ENCODE data around the gene WDR87. TPM values are rescaled to one million over a fixed set of nuclear protein-coding genes. Genes with fewer than 3 reads are reported as not detected.

WDR87 gene
- total RNA-seq, 1 donor from 2014 or later: not detected

GRCh38 chr19:37906869-37907734, 708 bp upstream of the WDR87 start, which contains the start of gene SIPA1L3:
Gene SIPA1L3, plus strand, starts transcription at chr19:37907208. Its CDS starts 174,358 bp downstream, at chr19:38081566.
- Mint-ChIP-seq H3K27me3 (ENCODE audit: low read depth, unreplicated experiment) (no peaks in the 10 kb centered on the region), H3K27ac (ENCODE audit: unreplicated experiment) (peak within 1 kb of the TSS; percentile 41), H3K4me1 (ENCODE audit: low read depth, unreplicated experiment) (peaks cover 5% of the 10 kb centered on the region), H3K9me3 (ENCODE audit: unreplicated experiment) (no peaks in the 10 kb centered on the region), H3K36me3 (ENCODE audit: low read depth, unreplicated experiment) (no peaks in the 10 kb centered on the region), H3K4me3 (ENCODE audit: unreplicated experiment) (peak within 1 kb of the TSS; percentile 91)
- TF ChIP-seq, protein P1, sequence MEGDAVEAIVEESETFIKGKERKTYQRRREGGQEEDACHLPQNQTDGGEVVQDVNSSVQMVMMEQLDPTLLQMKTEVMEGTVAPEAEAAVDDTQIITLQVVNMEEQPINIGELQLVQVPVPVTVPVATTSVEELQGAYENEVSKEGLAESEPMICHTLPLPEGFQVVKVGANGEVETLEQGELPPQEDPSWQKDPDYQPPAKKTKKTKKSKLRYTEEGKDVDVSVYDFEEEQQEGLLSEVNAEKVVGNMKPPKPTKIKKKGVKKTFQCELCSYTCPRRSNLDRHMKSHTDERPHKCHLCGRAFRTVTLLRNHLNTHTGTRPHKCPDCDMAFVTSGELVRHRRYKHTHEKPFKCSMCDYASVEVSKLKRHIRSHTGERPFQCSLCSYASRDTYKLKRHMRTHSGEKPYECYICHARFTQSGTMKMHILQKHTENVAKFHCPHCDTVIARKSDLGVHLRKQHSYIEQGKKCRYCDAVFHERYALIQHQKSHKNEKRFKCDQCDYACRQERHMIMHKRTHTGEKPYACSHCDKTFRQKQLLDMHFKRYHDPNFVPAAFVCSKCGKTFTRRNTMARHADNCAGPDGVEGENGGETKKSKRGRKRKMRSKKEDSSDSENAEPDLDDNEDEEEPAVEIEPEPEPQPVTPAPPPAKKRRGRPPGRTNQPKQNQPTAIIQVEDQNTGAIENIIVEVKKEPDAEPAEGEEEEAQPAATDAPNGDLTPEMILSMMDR (IDR thresholded peaks at IDR 0.05; ENCODE audit: insufficient read depth, low read depth, low read length): no peak
- TF ChIP-seq EZH2 (IDR thresholded peaks at IDR 0.05; ENCODE audit: insufficient read depth, low read length): no peak
- H4K20me1 ChIP-seq (ENCODE audit: insufficient read depth, low read length): peaks cover 34% of the 10 kb centered on the region
- no peaks in the 10 kb centered on the region for H3K36me3 ChIP-seq (ENCODE audit: insufficient read depth, low read length)
- peaks cover 49% of the 10 kb centered on the region for H3K79me2 ChIP-seq (ENCODE audit: insufficient read depth, low read length)
- peak within 1 kb of the TSS; percentile 75 for H3K27ac ChIP-seq (ENCODE audit: low read depth, low read length)
- H3K9ac ChIP-seq (ENCODE audit: low read length): peak within 1 kb of the TSS; percentile 87
- no peaks in the 10 kb centered on the region for H3K27me3 ChIP-seq (ENCODE audit: insufficient read depth, low read length)
- H3K4me2 ChIP-seq (ENCODE audit: low read length): peak within 1 kb of the TSS; percentile 87
- DNase-seq (ENCODE audit: low read depth) (peak; percentile 90), FAIRE-seq (no peak)
- H3K4me1 ChIP-seq (ENCODE audit: insufficient read depth, low read length): peaks cover 18% of the 10 kb centered on the region
- no peaks in the 10 kb centered on the region for H3K9me3 ChIP-seq (ENCODE audit: insufficient read depth, low read depth, low read length)
- H2AFZ ChIP-seq (ENCODE audit: low read depth, low read length): peak within 1 kb of the TSS; percentile 87
- peak within 1 kb of the TSS; percentile 95 for H3K4me3 ChIP-seq (ENCODE audit: insufficient read depth, low read depth, low read length)

- H3K4me1 ChIP-seq (ENCODE audit: insufficient read depth, low read length): peaks cover 10% of the 10 kb centered on the region
- no peak overlapping the region for H3K4me2 ChIP-seq (ENCODE audit: low read length)
- DNase-seq (ENCODE audit: low read depth): no peak
- H3K79me2 ChIP-seq (ENCODE audit: insufficient read depth, low read length): peaks cover 11% of the 10 kb centered on the region
- no peak overlapping the region for H3K9ac ChIP-seq (ENCODE audit: low read length)
- H3K4me1 Mint-ChIP-seq (ENCODE audit: low read depth, unreplicated experiment): peaks cover 5% of the 10 kb centered on the region
- H3K9me3 Mint-ChIP-seq (ENCODE audit: unreplicated experiment): no peaks in the 10 kb centered on the region
- no peaks in the 10 kb centered on the region for H3K9me3 ChIP-seq (ENCODE audit: insufficient read depth, low read depth, low read length)
- no peak overlapping the region for H2AFZ ChIP-seq (ENCODE audit: low read depth, low read length)
- H3K4me3 Mint-ChIP-seq (ENCODE audit: unreplicated experiment): no peak overlapping the region
- H3K36me3 Mint-ChIP-seq (ENCODE audit: low read depth, unreplicated experiment): no peaks in the 10 kb centered on the region
- H3K27me3 ChIP-seq (ENCODE audit: insufficient read depth, low read length): no peaks in the 10 kb centered on the region
- no peak overlapping the region for H3K27ac Mint-ChIP-seq (ENCODE audit: unreplicated experiment)
- peaks cover 2% of the 10 kb centered on the region for H3K27me3 Mint-ChIP-seq (ENCODE audit: low read depth, unreplicated experiment)
- FAIRE-seq: no peak
- TF ChIP-seq, protein P1 (IDR thresholded peaks at IDR 0.05; ENCODE audit: insufficient read depth, low read depth, low read length): no peak
- TF ChIP-seq EZH2 (IDR thresholded peaks at IDR 0.05; ENCODE audit: insufficient read depth, low read length): no peak
- peaks cover 6% of the 10 kb centered on the region for H4K20me1 ChIP-seq (ENCODE audit: insufficient read depth, low read length)
- no peak overlapping the region for H3K27ac ChIP-seq (ENCODE audit: low read depth, low read length)
- H3K4me3 ChIP-seq (ENCODE audit: insufficient read depth, low read depth, low read length): no peak overlapping the region
- H3K36me3 ChIP-seq (ENCODE audit: insufficient read depth, low read length): no peaks in the 10 kb centered on the region
Measured at GRCh38 chr19:37903096-37903495, 3.3 kb downstream of the WDR87 start.

DNA sequence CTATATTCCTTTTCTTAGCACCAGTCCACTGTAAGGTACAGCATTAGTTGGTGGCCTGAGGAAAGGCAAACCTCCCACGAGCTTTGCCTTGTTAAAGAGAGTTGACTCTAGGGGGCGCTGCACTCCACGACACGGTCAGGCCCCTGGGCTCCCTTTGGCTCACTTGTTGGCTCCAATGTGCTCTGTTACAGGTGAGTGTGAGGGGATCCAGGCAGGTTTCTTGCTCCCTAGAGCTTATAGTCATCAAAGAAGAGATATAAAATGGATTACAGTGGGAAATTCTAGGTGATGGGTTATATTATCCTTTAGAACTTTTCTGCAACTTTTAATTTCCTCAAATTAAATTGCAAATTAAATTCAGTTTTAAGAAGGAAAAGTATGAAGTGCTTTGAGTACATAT, 3.7 kb downstream of the WDR87 start:
- H3K9me3 Mint-ChIP-seq (ENCODE audit: unreplicated experiment): no peaks in the 10 kb centered on the region
- H3K27me3 Mint-ChIP-seq (ENCODE audit: low read depth, unreplicated experiment): peaks cover 2% of the 10 kb centered on the region
- peaks cover 2% of the 10 kb centered on the region for H4K20me1 ChIP-seq (ENCODE audit: insufficient read depth, low read length)
- no peak overlapping the region for H2AFZ ChIP-seq (ENCODE audit: low read depth, low read length)
- no peaks in the 10 kb centered on the region for H3K36me3 ChIP-seq (ENCODE audit: insufficient read depth, low read length)
- peak; percentile 25 for DNase-seq (ENCODE audit: low read depth)
- H3K79me2 ChIP-seq (ENCODE audit: insufficient read depth, low read length): peaks cover 7% of the 10 kb centered on the region
- no peak overlapping the region for H3K4me3 ChIP-seq (ENCODE audit: insufficient read depth, low read depth, low read length)
- no peak for FAIRE-seq
- H3K4me1 ChIP-seq (ENCODE audit: insufficient read depth, low read length): peaks cover 6% of the 10 kb centered on the region
- H3K4me3 Mint-ChIP-seq (ENCODE audit: unreplicated experiment): no peak overlapping the region
- peaks cover 5% of the 10 kb centered on the region for H3K4me1 Mint-ChIP-seq (ENCODE audit: low read depth, unreplicated experiment)
- no peak overlapping the region for H3K27ac ChIP-seq (ENCODE audit: low read depth, low read length)
- no peak overlapping the region for H3K9ac ChIP-seq (ENCODE audit: low read length)
- H3K9me3 ChIP-seq (ENCODE audit: insufficient read depth, low read depth, low read length): no peaks in the 10 kb centered on the region
- no peak overlapping the region for H3K4me2 ChIP-seq (ENCODE audit: low read length)
- H3K36me3 Mint-ChIP-seq (ENCODE audit: low read depth, unreplicated experiment): no peaks in the 10 kb centered on the region
- TF ChIP-seq EZH2 (IDR thresholded peaks at IDR 0.05; ENCODE audit: insufficient read depth, low read length): no peak
- TF ChIP-seq, protein P1 (IDR thresholded peaks at IDR 0.05; ENCODE audit: insufficient read depth, low read depth, low read length): peak; percentile 87
- no peaks in the 10 kb centered on the region for H3K27me3 ChIP-seq (ENCODE audit: insufficient read depth, low read length)
- no peak overlapping the region for H3K27ac Mint-ChIP-seq (ENCODE audit: unreplicated experiment)

All from astrocyte (in vitro differentiated cells and primary cell).